OCI-LY1 (cell line): ENCODE data around the gene RNF187.

Experiments
- CTCF ChIP-seq: fragments of 200-600 bp; sonication (generic), shearing (Covaris generic); IDR thresholded peaks from 2 replicates; pipeline ENCODE4 v1.5.1; 2017; ENCODE audit warnings: mild to moderate bottlenecking, antibody characterized with exemption, low read length, moderate library complexity, mixed read lengths
- EZH2 ChIP-seq: fragments of 200-600 bp; sonication (generic), shearing (Covaris generic); IDR thresholded peaks from 2 replicates; pipeline ENCODE4 v1.8.0; 2017; ENCODE audit warnings: borderline replicate concordance, mixed run types, mild to moderate bottlenecking, antibody characterized with exemption, low read length, moderate library complexity, mixed read lengths

GRCh38 chr1:228544021-228544850 is 57.1 kb downstream of the RNF187 start:
- TF ChIP-seq CTCF, result no peak
- no peak for TF ChIP-seq EZH2
